NK-92 (cell line): ENCODE measurements around the gene PARVA.

Experiments used
- DNase-seq: peaks from one replicate; lab custom pipeline; 2025; ENCODE audit not compliant: unreplicated experiment; lab: John Stamatoyannopoulos, UW

Gene PARVA

GRCh38 chr11:12544986-12545775, 167.8 kb downstream of the PARVA start:
- no peak for DNase-seq

- DNase-seq: no peak
Measured at GRCh38 chr11:12546122-12546521, 168.8 kb downstream of the PARVA start.

DNA sequence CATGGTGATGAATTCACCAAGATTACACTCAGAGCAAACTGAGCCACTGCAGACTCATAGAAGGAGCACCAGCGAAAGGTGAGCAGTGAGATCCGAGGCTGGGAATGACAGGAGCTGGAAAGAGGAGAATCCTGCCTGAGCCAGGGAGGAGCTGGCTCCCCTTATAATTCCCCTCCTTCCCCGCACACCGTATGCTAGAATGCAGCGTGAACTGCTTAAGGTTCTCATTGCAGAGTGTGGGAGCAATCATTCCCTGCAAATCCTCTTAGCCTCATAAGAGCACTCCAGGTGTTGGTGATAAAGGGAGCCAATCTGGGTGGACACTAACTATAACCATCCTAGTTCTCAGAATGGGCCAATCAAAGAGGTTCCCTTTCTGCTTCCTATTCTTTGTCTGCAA, 169.3 kb downstream of the PARVA start:
- DNase-seq: no peak

GRCh38 chr11:12547953-12548650, 170.7 kb downstream of the PARVA start:
- no peak for DNase-seq

- DNase-seq: no peak
Measured at GRCh38 chr11:12552692-12553091, 175.3 kb downstream of the PARVA start.

DNA sequence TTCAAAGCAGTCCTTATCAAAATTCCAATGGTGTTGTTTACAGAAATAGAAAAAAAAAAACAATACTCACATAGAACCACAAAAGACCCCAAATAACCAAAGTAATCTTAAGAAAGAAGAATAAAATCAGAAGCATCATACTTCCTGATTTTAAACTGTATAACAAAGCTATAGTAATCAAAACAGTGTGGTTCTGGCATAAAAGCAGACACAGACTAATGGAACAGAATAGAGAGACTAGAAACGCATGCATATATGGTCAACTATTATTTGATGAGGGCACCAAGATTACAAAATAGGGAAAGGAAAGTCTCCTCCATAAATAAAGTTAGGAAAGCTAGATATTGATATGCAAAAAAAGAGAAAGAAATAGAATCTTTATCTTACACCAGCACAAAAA, 176.8 kb downstream of the PARVA start:
- DNase-seq: no peak

GRCh38 chr11:12556155-12556554, 178.8 kb downstream of the PARVA start:
- DNase-seq: no peak

GRCh38 chr11:12556788-12557384, 179.5 kb downstream of the PARVA start:
- DNase-seq: no peak

DNA sequence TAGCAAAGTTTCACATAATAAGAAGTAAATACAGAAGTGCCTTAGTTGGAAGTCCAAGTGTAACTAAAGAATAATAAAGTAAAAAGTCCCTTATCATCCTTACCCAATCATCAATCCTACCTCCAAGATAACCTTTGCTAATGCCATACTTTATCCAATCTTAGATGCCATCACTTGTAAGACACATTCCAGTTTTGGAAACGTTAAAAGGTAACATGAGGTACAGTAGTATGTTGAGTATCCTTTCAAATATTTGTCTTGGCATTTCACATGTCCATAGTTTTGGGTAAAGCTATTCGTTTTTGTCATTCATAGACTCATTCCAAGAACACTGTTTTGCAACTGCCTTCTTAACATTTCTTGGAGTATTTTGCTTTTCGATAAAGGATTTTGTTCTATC, 181.6 kb downstream of the PARVA start:
- DNase-seq: no peak

DNA sequence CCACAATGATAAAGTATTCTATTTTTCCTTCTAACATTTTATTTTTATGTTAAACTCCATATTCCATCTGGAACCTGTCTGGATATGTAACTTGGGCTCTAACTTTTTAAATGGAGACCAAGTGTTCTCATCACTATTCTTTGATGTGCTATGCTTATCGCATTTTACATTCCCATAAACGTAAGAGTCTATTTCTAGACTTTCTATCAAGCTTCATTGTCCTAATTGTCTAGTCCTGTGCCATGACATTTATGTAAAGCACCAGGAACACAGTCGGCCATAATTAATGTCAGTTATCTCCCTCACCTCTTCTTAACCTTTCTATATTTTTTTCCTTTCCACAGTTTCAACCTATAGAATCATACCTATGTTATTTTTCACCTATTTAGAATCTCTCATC, 183.0 kb downstream of the PARVA start:
- DNase-seq: no peak

- no peak for DNase-seq
Measured at GRCh38 chr11:12560861-12561260, 183.5 kb downstream of the PARVA start.

GRCh38 chr11:12564012-12564411, 186.6 kb downstream of the PARVA start:
- no peak for DNase-seq

DNA sequence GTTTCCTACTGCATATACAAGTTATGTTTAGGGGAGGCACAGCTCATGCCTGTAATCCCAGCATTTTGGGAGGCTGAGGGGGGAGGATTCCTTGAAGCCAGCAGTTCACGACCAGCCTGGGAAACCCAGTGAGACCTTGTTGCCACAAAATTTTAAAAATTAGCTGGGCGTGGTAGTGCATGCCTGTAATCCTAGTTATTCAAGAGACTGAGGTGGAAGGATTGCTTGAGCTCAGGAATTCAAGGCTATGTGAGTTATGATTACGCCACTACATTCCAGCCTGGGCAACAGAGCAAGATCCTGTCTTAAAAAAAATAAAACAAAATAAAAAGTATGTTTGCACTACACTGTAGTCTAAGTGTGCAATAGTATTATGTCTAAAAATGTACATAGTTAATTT, 188.0 kb downstream of the PARVA start:
- DNase-seq: no peak

- no peak for DNase-seq
Measured at GRCh38 chr11:12567746-12568460, 190.5 kb downstream of the PARVA start.

DNA sequence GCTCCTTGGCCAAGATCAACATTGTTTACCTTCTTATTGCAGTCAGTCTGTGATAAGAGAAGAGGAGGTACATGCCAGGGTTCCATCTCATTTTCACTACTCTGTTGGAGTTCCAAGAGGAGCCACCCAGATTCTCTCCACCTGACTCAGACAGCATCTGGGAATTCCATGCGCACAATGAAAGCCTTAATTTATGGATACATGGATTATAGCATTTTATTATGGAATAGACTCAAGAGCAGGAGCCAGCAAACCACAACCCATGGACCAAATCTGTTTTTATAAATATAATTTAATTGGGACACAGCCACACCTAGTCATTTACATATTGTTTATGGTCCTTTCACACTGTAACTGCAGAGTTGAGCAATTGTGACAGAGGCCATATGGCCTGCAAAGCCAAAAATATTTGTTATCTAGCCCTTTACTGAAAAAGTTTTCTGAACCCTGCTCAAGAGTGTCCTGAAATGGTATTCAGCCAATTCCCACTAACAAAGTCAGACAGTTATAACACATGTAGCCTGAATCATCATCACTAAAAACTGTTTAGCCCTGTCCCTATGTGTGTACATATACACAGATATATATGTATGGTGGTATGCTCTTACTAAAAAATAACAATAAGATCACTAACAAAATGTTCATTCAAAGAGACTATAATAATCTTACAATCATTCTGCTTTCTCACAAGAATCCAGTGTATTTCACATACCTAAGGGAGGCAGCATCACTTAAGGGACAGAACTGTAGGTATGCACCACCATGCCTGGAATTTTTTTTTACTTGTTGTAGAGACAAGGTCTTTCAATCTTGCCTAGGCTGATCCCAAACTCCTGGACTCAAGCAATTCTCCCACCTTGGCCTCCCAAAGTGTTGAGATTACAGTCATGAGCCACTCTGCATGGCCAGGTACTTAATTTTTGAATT, 192.4 kb downstream of the PARVA start:
- no peak for DNase-seq

GRCh38 chr11:12573707-12574485, 196.5 kb downstream of the PARVA start:
- DNase-seq: no peak

DNA sequence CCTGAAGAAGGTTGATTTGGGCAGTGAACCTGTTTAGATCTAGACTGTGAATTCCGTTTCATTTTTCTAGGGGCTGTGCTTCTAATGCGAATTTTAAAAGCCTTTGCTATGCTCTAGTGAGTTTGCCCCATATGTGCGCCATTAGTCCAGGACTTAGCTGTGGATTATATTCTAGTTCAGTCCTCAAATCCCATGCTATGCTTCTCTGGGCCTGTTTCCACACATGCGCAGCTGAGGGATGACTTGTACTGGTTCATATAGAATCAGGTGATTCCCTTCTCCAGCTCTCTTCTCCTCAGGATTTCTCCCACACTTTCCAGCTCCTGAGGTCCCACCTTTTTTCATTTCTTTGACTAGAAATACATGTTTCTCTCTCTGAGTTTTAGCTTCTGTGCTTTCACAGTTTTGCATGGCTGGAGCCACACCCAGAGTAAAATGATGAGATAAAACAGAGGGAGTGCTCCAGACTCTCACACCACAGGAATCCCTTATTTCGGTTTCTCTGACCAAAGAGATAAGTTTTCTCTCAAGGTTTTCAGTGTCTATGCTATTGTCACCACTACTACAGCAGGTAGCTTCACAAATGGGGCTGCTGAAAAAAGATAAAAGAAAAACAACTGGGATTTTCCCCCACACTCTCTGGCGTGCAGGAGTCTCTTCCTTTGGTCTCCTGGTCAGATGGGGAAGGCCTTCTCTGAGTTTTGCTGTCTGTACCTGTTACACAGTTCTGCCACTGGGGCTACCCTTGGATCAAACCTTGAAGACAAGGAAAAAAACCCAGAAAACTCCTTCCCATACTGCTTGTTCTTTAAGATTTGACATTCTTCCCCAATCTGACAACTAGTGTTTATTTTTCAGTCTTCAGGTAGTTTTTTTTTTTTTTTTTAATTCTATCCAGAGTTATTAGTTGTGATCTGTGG, 200.6 kb downstream of the PARVA start:
- no peak for DNase-seq

DNA sequence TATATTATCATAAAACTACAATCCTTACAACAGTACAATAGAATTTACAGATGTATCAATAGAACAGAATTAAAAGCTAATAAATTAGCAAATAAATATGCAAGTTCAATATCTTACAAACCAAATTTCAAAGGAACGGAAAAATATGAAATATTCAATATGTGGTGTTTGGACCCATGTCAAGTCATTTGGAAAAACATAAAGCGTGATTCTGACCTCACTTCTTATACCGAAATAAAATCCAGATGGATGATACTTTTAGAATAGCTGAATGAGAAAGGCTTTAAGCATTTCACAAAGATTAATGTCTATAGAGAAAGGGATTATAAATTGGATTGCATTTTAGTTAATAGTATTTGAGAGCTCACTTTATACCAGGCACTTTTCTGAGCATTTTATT, 204.0 kb downstream of the PARVA start:
- no peak for DNase-seq

- DNase-seq: no peak
Measured at GRCh38 chr11:12581923-12582322, 204.6 kb downstream of the PARVA start.
